GM18498 (cell line): ENCODE results near the gene SLC25A41.

ENCODE experiments used
- ATAC-seq: cut with Tn5 transposase; IDR thresholded peaks from one replicate; pipeline ENCODE4 v1.9.1; 2021; ENCODE audit warnings: mild to moderate bottlenecking, moderate library complexity; ENCODE audit not compliant: unreplicated experiment

Gene SLC25A41

GRCh38 chr19:6433663-6434062 lies at the start of gene SLC25A41:
Gene SLC25A41 (minus strand): TSS chr19:6433763. CDS start chr19:6433693, 70 bp downstream.
- no peak for ATAC-seq

DNA sequence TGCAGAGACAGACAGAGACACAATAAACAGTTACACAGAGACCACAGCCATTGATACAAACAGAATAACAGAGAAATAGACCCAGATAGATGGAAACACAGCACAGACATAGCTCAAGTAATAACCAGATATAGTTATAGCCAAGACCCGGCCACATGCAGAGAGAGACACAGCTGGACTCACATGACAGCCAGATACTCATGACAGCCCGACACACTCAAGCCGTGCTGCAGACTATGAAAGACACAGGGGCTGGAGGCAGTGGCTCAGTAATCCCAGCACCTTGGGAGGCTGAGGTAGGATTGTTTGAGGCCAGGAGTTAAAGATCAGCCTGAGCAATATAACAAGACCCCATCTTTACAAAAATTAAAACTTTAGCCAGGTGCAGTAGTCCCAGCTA lies 49.7 kb upstream of the SLC25A41 start:
- no peak for ATAC-seq

- no peak for ATAC-seq
Measured at GRCh38 chr19:6482343-6482686, 48.8 kb upstream of the SLC25A41 start.

DNA sequence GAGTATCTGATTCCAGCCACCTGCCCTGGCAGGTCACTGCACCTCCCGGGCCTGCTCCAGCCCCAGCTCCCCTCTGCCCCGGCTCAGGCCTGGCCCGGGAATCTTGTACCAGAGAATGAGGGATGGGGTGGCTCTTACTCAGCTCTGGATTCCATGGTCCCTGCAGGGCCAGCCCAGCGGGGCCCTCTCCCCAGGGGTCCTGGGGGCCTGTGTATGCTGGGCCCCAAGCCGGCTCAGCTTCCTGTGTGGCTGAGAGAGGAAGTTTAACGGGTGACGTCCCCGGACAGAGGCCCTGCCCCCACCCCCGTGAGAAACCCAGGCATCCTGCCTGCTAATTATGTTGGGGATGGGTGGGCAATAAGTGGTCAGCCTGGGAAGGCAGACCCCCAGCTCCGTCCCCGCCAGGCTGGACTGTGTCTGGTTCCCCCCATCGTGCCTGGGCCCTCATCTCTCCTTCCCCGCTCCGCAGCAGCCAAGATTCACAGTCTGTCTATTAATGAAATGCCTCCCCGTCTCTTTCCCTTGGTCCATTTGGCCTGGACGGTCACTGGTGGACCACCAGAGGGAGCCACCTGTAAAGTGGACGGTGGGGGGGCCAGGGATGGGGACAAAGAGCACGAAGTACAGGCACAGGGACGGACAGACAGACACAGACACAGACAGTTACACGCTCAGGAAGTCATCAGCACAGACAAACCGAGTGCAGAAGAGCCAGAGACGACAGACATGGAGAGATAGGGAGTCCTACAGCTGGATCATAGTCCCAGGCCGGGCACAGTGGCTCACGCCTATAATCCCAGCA lies 48.2 kb upstream of the SLC25A41 start, which contains the start of gene DENND1C:
DENND1C (minus strand) TSS at position 247 of the 802 bp plus-strand sequence; CDS start at position 155, 92 bp downstream.
- ATAC-seq = peak; percentile 78

GRCh38 chr19:6480848-6481415 lies 47.4 kb upstream of the SLC25A41 start:
- peak; percentile 10 for ATAC-seq

GRCh38 chr19:6479836-6480398 lies 46.4 kb upstream of the SLC25A41 start:
- no peak for ATAC-seq

DNA sequence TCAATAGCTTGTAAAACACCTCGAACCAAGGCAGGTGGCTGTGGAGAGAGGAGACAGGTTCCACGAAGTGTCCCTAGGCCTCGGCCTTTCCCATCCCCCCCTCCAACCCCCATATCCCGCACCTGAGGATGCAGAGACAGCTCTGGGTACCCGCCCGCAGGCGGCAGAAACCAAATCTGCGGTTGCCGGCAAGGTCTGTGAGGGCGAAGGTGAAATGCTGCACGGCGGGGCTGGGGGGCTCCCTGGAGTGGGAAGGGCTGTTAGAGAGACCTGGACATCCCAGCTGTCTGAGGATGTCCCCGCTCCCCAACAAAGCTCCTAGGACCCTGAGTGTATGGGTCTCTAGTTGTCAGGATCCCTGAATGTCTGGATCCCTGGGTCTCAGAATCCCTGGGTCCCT lies 45.3 kb upstream of the SLC25A41 start:
- no peak for ATAC-seq

- ATAC-seq = no peak
Measured at GRCh38 chr19:6476896-6477431, 43.4 kb upstream of the SLC25A41 start.

DNA sequence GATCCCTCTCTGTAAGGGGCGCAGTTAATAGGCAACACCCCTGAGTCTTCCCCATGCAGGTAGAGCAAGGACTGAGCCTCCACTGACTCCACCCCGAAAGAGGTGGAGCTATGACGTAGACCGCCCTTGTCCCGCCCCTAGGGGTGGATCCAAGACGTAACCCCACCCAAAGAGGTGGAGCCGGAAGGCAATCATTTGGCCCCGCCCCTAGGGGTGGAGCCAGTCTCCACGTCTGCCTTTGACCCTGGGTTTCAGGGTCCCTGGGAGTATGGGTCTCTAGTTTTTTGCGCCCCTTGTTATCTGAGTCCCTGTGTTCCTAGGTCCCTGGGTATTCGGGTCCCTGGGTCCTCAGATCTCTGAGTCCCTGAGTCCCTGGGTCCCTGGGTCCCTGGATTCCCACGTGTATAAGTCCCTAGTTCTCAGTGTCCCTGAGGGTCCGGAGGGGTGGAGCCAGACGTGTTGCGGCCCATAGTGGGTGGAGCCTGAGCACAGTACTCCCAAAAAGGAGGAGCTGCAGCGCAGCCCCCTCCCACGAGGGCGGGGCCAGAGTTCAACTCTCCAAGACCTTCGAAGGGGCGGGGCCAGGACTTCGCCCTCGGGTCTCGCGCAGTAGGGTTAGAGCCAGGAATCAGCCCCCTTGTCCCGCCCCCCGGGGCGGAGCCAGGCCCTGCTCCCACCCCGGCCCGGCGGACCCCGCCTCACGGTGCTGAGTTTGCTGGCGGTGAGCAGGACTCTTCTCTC lies 42.8 kb upstream of the SLC25A41 start:
- no peak for ATAC-seq

DNA sequence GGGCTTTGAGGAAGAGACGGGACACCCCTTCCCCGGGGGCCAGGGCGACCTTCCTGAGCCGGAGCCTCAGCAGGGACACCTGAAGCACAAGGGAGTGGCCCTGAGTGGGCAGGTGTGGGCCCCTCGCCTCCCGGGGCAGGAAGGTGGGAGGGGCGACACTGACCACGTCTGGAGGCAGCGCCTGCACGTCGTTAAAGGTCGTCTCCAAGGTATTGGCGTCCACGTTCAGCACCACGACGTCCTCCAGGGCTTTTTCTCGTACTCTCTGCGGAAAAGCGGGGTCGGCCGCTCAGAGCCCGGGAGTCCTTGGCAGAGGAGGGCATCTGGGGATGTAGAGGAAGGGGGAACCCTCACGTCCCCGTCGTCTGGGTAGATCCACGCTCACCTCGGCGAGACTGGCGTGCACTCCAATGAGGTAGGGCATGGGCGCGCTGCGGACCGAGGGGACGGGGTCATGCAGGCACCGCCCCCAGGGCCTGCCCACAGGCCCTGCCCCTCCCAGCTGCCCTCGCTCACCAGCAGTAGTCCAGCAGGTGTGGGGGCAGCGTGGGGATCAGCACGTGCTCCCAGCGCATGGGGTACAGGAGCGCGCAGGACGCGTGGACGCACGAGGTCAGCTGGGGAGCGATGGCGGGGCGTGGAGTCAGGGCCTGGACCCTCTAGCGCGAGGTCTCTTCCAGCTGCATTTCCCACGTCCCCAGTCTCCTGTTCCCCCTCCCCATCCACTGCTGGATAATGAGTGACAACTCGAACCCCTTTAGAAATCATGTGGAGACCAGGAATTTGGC lies 42.0 kb upstream of the SLC25A41 start:
- no peak for ATAC-seq

DNA sequence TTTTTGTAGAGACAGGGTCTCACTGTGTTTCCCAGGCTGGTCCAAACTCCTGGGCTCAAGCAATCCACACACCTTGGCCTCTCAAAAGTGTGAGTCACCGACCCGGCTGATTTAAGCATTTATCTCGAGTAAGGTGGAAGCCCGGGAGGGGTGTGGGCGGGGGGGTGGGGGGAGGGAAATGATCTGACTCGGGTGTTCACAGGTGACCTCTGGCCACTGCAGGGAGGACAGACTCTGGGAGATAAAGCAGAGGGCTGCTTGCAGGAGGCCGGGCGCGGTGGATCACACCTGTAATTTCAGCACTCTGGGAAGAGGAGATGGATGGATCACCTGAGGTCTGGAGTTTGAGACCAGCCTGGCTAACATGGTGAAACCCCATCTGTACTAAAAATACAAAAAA lies 40.1 kb upstream of the SLC25A41 start:
- no peak for ATAC-seq

DNA sequence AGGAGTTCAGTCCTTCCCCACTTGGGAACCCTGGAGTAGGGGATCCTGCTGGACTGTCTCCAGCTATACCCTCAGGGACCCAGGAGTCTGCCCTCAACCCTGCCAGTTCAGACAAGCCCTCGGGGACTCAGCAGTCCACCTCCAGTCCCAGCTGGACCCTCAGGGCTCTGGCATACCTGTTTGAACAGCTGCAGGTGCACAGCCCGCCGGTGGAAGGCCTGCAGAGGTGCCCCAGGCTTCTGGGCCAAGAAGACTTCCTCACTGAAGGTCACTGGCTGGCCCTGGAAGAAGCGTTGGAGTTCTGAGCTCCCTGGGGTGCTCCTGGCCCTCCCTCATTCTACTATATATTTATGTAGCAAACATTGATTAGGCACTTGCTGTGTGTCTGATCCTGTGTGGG lies 39.1 kb upstream of the SLC25A41 start:
- ATAC-seq = no peak

GRCh38 chr19:6471076-6471475 lies 37.5 kb upstream of the SLC25A41 start:
- ATAC-seq = no peak

DNA sequence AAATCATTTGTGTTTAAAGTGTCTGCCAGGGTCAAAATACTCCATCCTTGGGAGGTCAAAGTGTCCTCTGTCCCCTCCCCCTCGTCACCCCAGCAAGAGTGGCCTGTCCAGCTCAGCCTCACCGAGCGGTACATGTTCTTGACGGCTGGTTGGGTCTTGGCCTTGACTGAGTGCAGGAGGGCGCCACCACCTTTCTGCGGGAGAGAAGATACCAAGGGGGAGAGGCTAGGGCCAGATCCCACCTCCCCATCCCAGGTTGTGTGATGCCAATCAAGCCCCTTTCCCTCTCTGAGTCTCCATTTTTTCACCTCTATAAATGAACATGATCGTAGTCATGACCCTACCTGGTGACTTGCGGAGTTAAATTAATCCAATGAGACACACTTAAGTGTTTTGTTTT lies 36.6 kb upstream of the SLC25A41 start:
- no peak for ATAC-seq

- ATAC-seq = no peak
Measured at GRCh38 chr19:6467384-6467783, 33.8 kb upstream of the SLC25A41 start.

- ATAC-seq = no peak
Measured at GRCh38 chr19:6466526-6467248, 33.1 kb upstream of the SLC25A41 start.

GRCh38 chr19:6465663-6466062 lies 32.1 kb upstream of the SLC25A41 start:
- no peak for ATAC-seq

- ATAC-seq = no peak
Measured at GRCh38 chr19:6465006-6465405, 31.4 kb upstream of the SLC25A41 start.

GRCh38 chr19:6464070-6464873 lies 30.7 kb upstream of the SLC25A41 start, which contains the start of gene CRB3:
Gene CRB3 (plus strand): TSS chr19:6464271. CDS start chr19:6464702, 431 bp downstream.
- no peak for ATAC-seq
